DLD1 (cell line): ENCODE data around the gene TMEM45B.

Experiments used
- in situ Hi-C: cut with HindIII; loops from 2 replicates; pipeline ENCODE4 v1.10.0; 2017; ENCODE audit warnings: low sequenced_read_pairs

TMEM45B gene

DNA sequence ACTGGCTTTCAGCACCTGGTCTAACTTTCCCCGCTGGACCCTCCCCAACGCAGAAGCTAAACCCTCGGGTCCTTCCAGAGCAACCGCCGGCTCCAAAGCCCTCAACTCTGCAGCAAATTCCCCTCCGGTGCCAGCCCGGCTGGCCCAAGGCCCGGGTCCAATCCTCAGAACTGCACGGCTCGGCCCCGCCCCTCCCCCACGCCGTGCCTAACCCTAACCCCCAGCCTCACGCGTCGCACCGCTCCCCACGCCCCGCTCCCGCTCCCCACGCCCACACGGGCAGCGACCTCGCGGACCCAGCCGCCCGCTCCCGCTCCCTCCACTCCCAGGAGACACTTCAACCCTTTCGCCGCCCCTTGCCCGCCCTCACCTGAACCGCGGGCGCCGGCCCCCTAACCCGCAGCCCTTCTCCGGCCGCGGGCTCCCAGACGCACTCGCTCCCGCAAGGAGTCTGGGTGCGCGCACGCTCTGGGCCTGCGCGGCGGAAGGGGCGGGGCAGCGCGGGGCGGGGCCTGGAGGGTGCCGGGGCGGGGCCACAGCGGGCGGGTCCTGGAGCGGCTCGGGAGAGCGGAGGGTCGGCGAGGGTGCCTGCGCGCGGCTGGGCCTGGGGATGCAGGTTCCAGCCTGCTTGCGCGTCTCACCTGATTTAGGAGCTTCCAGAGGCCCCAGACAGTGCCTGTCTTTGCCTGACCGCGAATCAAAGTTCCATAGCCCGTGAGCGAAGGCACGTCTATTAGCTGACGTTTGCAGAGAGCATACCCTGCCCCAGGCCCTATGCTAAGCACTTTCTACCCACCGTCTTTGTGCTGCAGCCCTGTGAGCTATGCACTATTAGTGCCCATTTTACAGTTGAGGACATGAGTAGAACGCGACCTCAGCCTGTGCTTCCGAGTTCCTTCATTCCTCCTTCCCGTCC is 79.7 kb downstream of the TMEM45B start, which contains the start of gene NFRKB:
NFRKB (minus strand) TSS at position 453 of the 916 bp plus-strand sequence. CDS start 2,729 bp downstream, outside the sequence.
- in situ Hi-C loops, result no loop called here

DNA sequence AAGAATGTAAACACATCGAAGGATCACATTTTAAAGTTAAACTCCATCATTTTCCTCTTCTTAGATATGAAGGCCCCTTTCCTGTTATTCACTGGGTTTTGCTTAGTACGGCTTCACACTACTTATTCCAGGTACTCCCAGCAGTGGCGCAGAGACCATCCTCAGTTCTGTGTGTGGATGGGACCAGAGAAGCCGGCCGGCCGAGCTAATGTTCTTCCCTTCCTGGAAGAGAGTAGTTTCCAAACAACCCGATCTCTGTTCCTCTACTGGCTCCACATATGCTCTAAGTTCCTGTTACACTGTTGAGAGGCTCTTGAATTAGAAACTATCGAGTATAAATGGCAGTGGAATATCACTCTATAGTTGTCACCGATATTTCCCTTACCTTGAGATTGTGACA is 80.4 kb downstream of the TMEM45B start:
- in situ Hi-C loops, result no loop called here

DNA sequence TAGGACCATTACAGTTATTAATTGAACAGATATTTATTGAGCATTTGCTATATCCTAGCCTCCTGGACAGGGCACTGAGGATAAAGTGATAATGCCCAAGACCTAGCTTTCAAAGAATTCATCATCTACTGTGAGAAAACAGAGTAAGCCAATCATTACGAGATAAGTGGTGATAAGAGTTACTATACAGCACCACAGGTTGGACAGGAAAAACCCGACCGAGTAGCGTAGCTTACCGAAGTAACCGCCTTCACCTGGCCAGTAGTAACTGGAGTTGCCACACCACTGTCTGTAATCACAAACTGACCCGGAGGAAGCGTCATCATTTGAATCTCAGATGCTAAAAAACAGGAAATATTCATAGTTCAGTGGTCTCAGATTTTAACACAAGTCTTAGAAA is 89.8 kb downstream of the TMEM45B start:
- in situ Hi-C loops, result no loop called here
